OCI-LY7 (cell line): ENCODE measurements around the gene ANO2. TPM values are rescaled to one million over a fixed set of nuclear protein-coding genes. Genes with fewer than 3 reads are reported as not detected.

Source experiments
- BruUV-seq: library from RNA; stranded (reverse); fragments of 400-500 nt; replicated peaks from 2 replicates; lab custom pipeline; 2021; lab: Mats Ljungman, UMichigan
- CTCF ChIA-PET: fragments of 300-600 bp; sonication (Branson Sonifier 250); formaldehyde crosslinking; loops from one replicate; lab custom pipeline; 2022; ENCODE audit warnings: antibody characterized with exemption; ENCODE audit not compliant: unreplicated experiment; lab: Charles Lee
- POLR2A ChIA-PET: fragments of 300-600 bp; sonication (Branson Sonifier 250); formaldehyde crosslinking; loops from one replicate; lab custom pipeline; 2022; ENCODE audit warnings: antibody characterized with exemption; lab: Charles Lee
- DNase-seq: peaks from one replicate; pipeline ENCODE4 v3.0.0-alpha.2; 2015; ENCODE audit warnings: low spot score
- H2AFZ ChIP-seq: fragments of 200-600 bp; sonication (generic), shearing (Covaris generic); 2 replicates; pipeline ENCODE4 v1.6.1; 2014; ENCODE audit warnings: mild to moderate bottlenecking, antibody characterized with exemption, low read length, moderate library complexity
- H3K27ac ChIP-seq: fragments of 200-600 bp; sonication (generic); 2 replicates; pipeline ENCODE4 v1.5.1; 2014; ENCODE audit warnings: mixed run types, low read depth, mild to moderate bottlenecking, moderate library complexity, low read length, inconsistent platforms; ENCODE audit not compliant: poor library complexity, severe bottlenecking
- H3K36me3 ChIP-seq: fragments of 200-600 bp; sonication (generic); 2 replicates; pipeline ENCODE4 v1.6.1; 2014; ENCODE audit warnings: mild to moderate bottlenecking, antibody characterized with exemption, low read length, moderate library complexity, mixed read lengths; ENCODE audit not compliant: insufficient read depth
- H3K4me1 ChIP-seq: fragments of 200-600 bp; sonication (generic); 2 replicates; pipeline ENCODE4 v1.5.1; 2014; ENCODE audit warnings: mild to moderate bottlenecking, low read length; ENCODE audit not compliant: insufficient read depth, poor library complexity, severe bottlenecking
- H3K4me2 ChIP-seq: fragments of 200-600 bp; sonication (generic); 2 replicates; pipeline ENCODE4 v1.6.1; 2014; ENCODE audit warnings: mild to moderate bottlenecking, low read length
- H3K4me3 ChIP-seq: fragments of 200-600 bp; sonication (generic); 2 replicates; pipeline ENCODE4 v1.5.1; 2014; ENCODE audit warnings: mild to moderate bottlenecking, low read depth, low read length; ENCODE audit not compliant: poor library complexity, severe bottlenecking
- H3K79me2 ChIP-seq: fragments of 200-600 bp; sonication (generic); 2 replicates; pipeline ENCODE4 v1.6.1; 2016; ENCODE audit warnings: low read depth, mild to moderate bottlenecking, low read length, moderate library complexity, mixed read lengths; ENCODE audit not compliant: insufficient read depth
- H3K9me2 ChIP-seq: fragments of 200-600 bp; sonication (generic); 2 replicates; pipeline ENCODE4 v1.6.1; 2016; ENCODE audit warnings: mild to moderate bottlenecking, low read length, mixed read lengths; ENCODE audit not compliant: insufficient read depth
- H3K9me3 ChIP-seq: fragments of 200-600 bp; sonication (generic); 2 replicates; pipeline ENCODE4 v1.6.1; 2014; ENCODE audit warnings: mild to moderate bottlenecking, mixed run types, low read length, mixed read lengths
- H4K20me1 ChIP-seq: fragments of 200-600 bp; sonication (generic); 2 replicates; pipeline ENCODE4 v1.6.1; 2014; ENCODE audit warnings: mild to moderate bottlenecking, antibody characterized with exemption, low read length, moderate library complexity, mixed read lengths; ENCODE audit not compliant: insufficient read depth
- EZH2phosphoT487 ChIP-seq: fragments of 200-600 bp; sonication (generic); IDR thresholded peaks from 2 replicates; pipeline ENCODE4 v1.6.1; 2018; ENCODE audit warnings: low read depth, borderline replicate concordance, mild to moderate bottlenecking, mixed run types, antibody characterized with exemption, low read length, moderate library complexity, mixed read lengths
- intact Hi-C: fragments of 100-400 bp; cut with micrococcal nuclease; formaldehyde crosslinking; loops from one replicate; pipeline ENCODE4 v1.10.0; 2022; ENCODE audit not compliant: unreplicated experiment
- total RNA-seq, 2 experiments: library from RNA; depleted of rRNA in 1 of 2; stranded (reverse); fragments of >200 nt in 1 of 2; shearing (Covaris generic) in 1 of 2; gene quantifications; 2 replicates each; pipeline ENCODE4 v1.2.3, GENCODE V29; 2014 to 2022
- TF ChIP-seq, protein P1 (sequence below): fragments of 200-600 bp; sonication (generic); conservative IDR thresholded peaks from 2 replicates; pipeline ENCODE4 v1.5.1; 2014; ENCODE audit warnings: mild to moderate bottlenecking, antibody characterized with exemption, low read length, moderate library complexity, mixed read lengths

ANO2 gene
- total RNA-seq, 2 experiments from 2014 or later: not detected

DNA sequence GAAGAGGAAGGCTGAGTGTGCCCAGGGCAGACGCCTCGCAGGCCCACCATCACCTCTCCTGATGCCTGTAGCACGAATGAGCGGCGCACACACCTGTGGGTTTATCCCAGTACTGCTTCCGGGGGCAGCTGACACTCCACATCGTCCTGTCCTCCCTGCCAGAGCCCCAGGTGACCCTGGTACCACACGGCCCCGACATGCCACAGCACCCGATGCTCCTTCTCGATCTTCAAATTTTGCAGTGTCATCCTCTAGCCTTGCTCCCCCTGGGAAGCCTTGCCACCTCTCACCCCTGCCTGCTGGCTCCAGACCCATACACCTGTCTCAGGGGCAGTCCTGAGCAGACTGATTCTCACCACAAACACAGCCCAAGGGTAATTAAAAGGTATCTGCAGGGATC, 40.6 kb downstream of the ANO2 start:
- ChIA-PET CTCF (no interaction called here), POLR2A (no interaction called here)
- no TSS peak for BruUV-seq
- Histone ChIP-seq H3K4me3 (no peak overlapping the region), H3K27ac (no peak overlapping the region), H3K9me3 (no peaks in the 10 kb centered on the region), H3K9me2 (no peaks in the 10 kb centered on the region), H3K4me2 (no peak overlapping the region), H3K36me3 (no peaks in the 10 kb centered on the region), H3K4me1 (no peaks in the 10 kb centered on the region), H4K20me1 (no peaks in the 10 kb centered on the region), H3K79me2 (no peaks in the 10 kb centered on the region), H2AFZ (no peak overlapping the region)
- TF ChIP-seq, protein P1, sequence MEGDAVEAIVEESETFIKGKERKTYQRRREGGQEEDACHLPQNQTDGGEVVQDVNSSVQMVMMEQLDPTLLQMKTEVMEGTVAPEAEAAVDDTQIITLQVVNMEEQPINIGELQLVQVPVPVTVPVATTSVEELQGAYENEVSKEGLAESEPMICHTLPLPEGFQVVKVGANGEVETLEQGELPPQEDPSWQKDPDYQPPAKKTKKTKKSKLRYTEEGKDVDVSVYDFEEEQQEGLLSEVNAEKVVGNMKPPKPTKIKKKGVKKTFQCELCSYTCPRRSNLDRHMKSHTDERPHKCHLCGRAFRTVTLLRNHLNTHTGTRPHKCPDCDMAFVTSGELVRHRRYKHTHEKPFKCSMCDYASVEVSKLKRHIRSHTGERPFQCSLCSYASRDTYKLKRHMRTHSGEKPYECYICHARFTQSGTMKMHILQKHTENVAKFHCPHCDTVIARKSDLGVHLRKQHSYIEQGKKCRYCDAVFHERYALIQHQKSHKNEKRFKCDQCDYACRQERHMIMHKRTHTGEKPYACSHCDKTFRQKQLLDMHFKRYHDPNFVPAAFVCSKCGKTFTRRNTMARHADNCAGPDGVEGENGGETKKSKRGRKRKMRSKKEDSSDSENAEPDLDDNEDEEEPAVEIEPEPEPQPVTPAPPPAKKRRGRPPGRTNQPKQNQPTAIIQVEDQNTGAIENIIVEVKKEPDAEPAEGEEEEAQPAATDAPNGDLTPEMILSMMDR: no peak
- TF ChIP-seq EZH2phosphoT487: no peak
- DNase-seq: no peak
- intact Hi-C loops: no loop called here

GRCh38 chr12:5902736-5903135, 42.3 kb downstream of the ANO2 start:
- H3K9me3 ChIP-seq: no peaks in the 10 kb centered on the region
- no peak overlapping the region for H2AFZ ChIP-seq
- no peak for DNase-seq
- H3K36me3 ChIP-seq: no peaks in the 10 kb centered on the region
- no peaks in the 10 kb centered on the region for H3K4me1 ChIP-seq
- H4K20me1 ChIP-seq: no peaks in the 10 kb centered on the region
- CTCF ChIA-PET: no interaction called here
- no TSS peak for BruUV-seq
- POLR2A ChIA-PET: no interaction called here
- H3K4me2 ChIP-seq: no peak overlapping the region
- no peaks in the 10 kb centered on the region for H3K79me2 ChIP-seq
- intact Hi-C loops: no loop called here
- no peak overlapping the region for H3K27ac ChIP-seq
- TF ChIP-seq EZH2phosphoT487: no peak
- TF ChIP-seq, protein P1: no peak
- no peak overlapping the region for H3K4me3 ChIP-seq
- H3K9me2 ChIP-seq: no peaks in the 10 kb centered on the region

GRCh38 chr12:5901416-5901815, 43.6 kb downstream of the ANO2 start:
- no peak for TF ChIP-seq EZH2phosphoT487
- TF ChIP-seq, protein P1: no peak
- Histone ChIP-seq H3K9me2 (no peaks in the 10 kb centered on the region), H3K36me3 (no peaks in the 10 kb centered on the region), H3K4me2 (no peak overlapping the region), H2AFZ (no peak overlapping the region), H3K4me1 (no peaks in the 10 kb centered on the region), H3K27ac (no peak overlapping the region), H4K20me1 (no peaks in the 10 kb centered on the region), H3K4me3 (no peak overlapping the region), H3K79me2 (no peaks in the 10 kb centered on the region), H3K9me3 (no peaks in the 10 kb centered on the region)
- POLR2A ChIA-PET: no interaction called here
- intact Hi-C loops: no loop called here
- BruUV-seq: no TSS peak
- DNase-seq: no peak
- CTCF ChIA-PET: no interaction called here
